OCI-LY3 (cell line): ENCODE results near the gene TYSND1.

Source experiments
- CTCF ChIP-seq: fragments of 200-600, 300-600 bp; sonication (generic); IDR thresholded peaks from 2 replicates; pipeline ENCODE4 v1.5.1; 2014; ENCODE audit warnings: antibody characterized with exemption, low read length, low read depth
- EZH2phosphoT487 ChIP-seq: fragments of 200-600 bp; shearing (Covaris generic); IDR thresholded peaks from 2 replicates; pipeline ENCODE4 v1.6.1; 2018; ENCODE audit warnings: antibody characterized with exemption, mixed run types, low read depth

- TF ChIP-seq CTCF (no peak), EZH2phosphoT487 (no peak)
Observed at GRCh38 chr10:70090951-70091350, 55.5 kb downstream of the TYSND1 start.
